Activated naive CD8-positive, alpha-beta T cell treated with anti-CD3 and anti-CD28 coated beads, Interleukin-2, amount 50 U/mL, for 24 hours (primary cell): ENCODE data around the gene APOM.

Source experiments
- ATAC-seq: fragments of 150-1000 bp; cut with Tn5 transposase; one replicate; pipeline ENCODE4 v1.10.0; 2021
- DNase-seq: peaks from one replicate; pipeline ENCODE4 v3.0.0; 2021
- H3K27ac Mint-ChIP-seq: one replicate; pipeline ENCODE4 v1.8.0; 2021; ENCODE audit warnings: mild to moderate bottlenecking, mixed read lengths
- H3K27me3 Mint-ChIP-seq: one replicate; pipeline ENCODE4 v1.8.0; 2021; ENCODE audit warnings: mixed read lengths
- H3K36me3 Mint-ChIP-seq: one replicate; pipeline ENCODE4 v1.8.0; 2021; ENCODE audit warnings: low read depth, mixed read lengths
- H3K4me1 Mint-ChIP-seq: one replicate; pipeline ENCODE4 v1.8.0; 2021; ENCODE audit warnings: mixed read lengths
- H3K4me3 Mint-ChIP-seq: one replicate; pipeline ENCODE4 v1.8.0; 2021; ENCODE audit warnings: mild to moderate bottlenecking, moderate library complexity, mixed read lengths
- H3K9me3 Mint-ChIP-seq: one replicate; pipeline ENCODE4 v1.8.0; 2021; ENCODE audit warnings: mixed read lengths

APOM gene

GRCh38 chr6:31676322-31676903, 20.7 kb downstream of the APOM start:
- H3K9me3 Mint-ChIP-seq: no peaks in the 10 kb centered on the region
- H3K36me3 Mint-ChIP-seq: peaks cover 18% of the 10 kb centered on the region
- no peak overlapping the region for H3K4me3 Mint-ChIP-seq
- DNase-seq: no peak
- H3K27ac Mint-ChIP-seq: no peak overlapping the region
- H3K27me3 Mint-ChIP-seq: no peaks in the 10 kb centered on the region
- H3K4me1 Mint-ChIP-seq: peaks cover 15% of the 10 kb centered on the region
- no peak for ATAC-seq

GRCh38 chr6:31676904-31677303, 21.2 kb downstream of the APOM start:
- H3K27ac Mint-ChIP-seq: no peak overlapping the region

GRCh38 chr6:31677955-31678354, 22.3 kb downstream of the APOM start:
- Mint-ChIP-seq H3K4me3 (no peak overlapping the region), H3K27ac (no peak overlapping the region), H3K9me3 (no peaks in the 10 kb centered on the region), H3K4me1 (peaks cover 21% of the 10 kb centered on the region), H3K27me3 (no peaks in the 10 kb centered on the region), H3K36me3 (peaks cover 8% of the 10 kb centered on the region)
- DNase-seq (no peak), ATAC-seq (no peak)

More at GRCh38 chr6:31676904-31677303, 21.2 kb downstream of the APOM start:
- Mint-ChIP-seq H3K4me1 (peaks cover 20% of the 10 kb centered on the region), H3K9me3 (no peaks in the 10 kb centered on the region), H3K36me3 (peaks cover 15% of the 10 kb centered on the region), H3K27me3 (no peaks in the 10 kb centered on the region), H3K4me3 (no peak overlapping the region)
- ATAC-seq (no peak), DNase-seq (no peak)

GRCh38 chr6:31680226-31681134, 24.8 kb downstream of the APOM start, which contains the start of gene LY6G5C:
Gene LY6G5C, minus strand, starts transcription at chr6:31681067. Its CDS starts 694 bp downstream, at chr6:31680373.
- Mint-ChIP-seq H3K9me3 (no peaks in the 10 kb centered on the region), H3K4me1 (peaks cover 21% of the 10 kb centered on the region), H3K36me3 (no peaks in the 10 kb centered on the region), H3K27me3 (no peaks in the 10 kb centered on the region), H3K4me3 (peak within 1 kb of the TSS; percentile 77), H3K27ac (peak within 1 kb of the TSS; percentile 63)
- DNase-seq: peak; percentile 70
- peak; percentile 48 for ATAC-seq

- Mint-ChIP-seq H3K27me3 (no peaks in the 10 kb centered on the region), H3K4me1 (peaks cover 21% of the 10 kb centered on the region), H3K4me3 (peak overlapping the region; percentile 77), H3K27ac (peak overlapping the region; percentile 29), H3K36me3 (peaks cover under 1% of the 10 kb centered on the region), H3K9me3 (no peaks in the 10 kb centered on the region)
- ATAC-seq (peak; percentile 73), DNase-seq (peak; percentile 55)
Measured at GRCh38 chr6:31681135-31681671, 25.5 kb downstream of the APOM start.

GRCh38 chr6:31683591-31683990, 27.9 kb downstream of the APOM start:
- Mint-ChIP-seq H3K4me3 (no peak overlapping the region), H3K9me3 (no peaks in the 10 kb centered on the region), H3K27ac (no peak overlapping the region), H3K36me3 (peaks cover 11% of the 10 kb centered on the region), H3K27me3 (no peaks in the 10 kb centered on the region), H3K4me1 (peaks cover 21% of the 10 kb centered on the region)
- ATAC-seq: no peak
- no peak for DNase-seq

- Mint-ChIP-seq H3K36me3 (peaks cover 11% of the 10 kb centered on the region), H3K4me1 (peaks cover 15% of the 10 kb centered on the region), H3K27ac (peak overlapping the region; percentile 2), H3K4me3 (no peak overlapping the region), H3K9me3 (no peaks in the 10 kb centered on the region), H3K27me3 (no peaks in the 10 kb centered on the region)
- ATAC-seq (no peak), DNase-seq (no peak)
Measured at GRCh38 chr6:31686483-31686882, 30.8 kb downstream of the APOM start.

GRCh38 chr6:31687321-31687720, 31.6 kb downstream of the APOM start:
- DNase-seq: no peak
- Mint-ChIP-seq H3K27me3 (no peaks in the 10 kb centered on the region), H3K36me3 (peaks cover 11% of the 10 kb centered on the region), H3K4me3 (no peak overlapping the region), H3K4me1 (peaks cover 10% of the 10 kb centered on the region), H3K27ac (no peak overlapping the region), H3K9me3 (no peaks in the 10 kb centered on the region)
- no peak for ATAC-seq

- no peak for DNase-seq
- no peaks in the 10 kb centered on the region for H3K27me3 Mint-ChIP-seq
- no peak for ATAC-seq
- no peak overlapping the region for H3K27ac Mint-ChIP-seq
- peaks cover 11% of the 10 kb centered on the region for H3K36me3 Mint-ChIP-seq
- H3K9me3 Mint-ChIP-seq: no peaks in the 10 kb centered on the region
- H3K4me3 Mint-ChIP-seq: no peak overlapping the region
- H3K4me1 Mint-ChIP-seq: peaks cover 10% of the 10 kb centered on the region
Measured at GRCh38 chr6:31687860-31688693, 32.4 kb downstream of the APOM start.

- Mint-ChIP-seq H3K9me3 (no peaks in the 10 kb centered on the region), H3K36me3 (peaks cover 11% of the 10 kb centered on the region), H3K4me3 (no peak overlapping the region), H3K4me1 (peaks cover 10% of the 10 kb centered on the region), H3K27me3 (no peaks in the 10 kb centered on the region), H3K27ac (peak overlapping the region; percentile 59)
- no peak for ATAC-seq
- DNase-seq: no peak
Measured at GRCh38 chr6:31689249-31690110, 33.8 kb downstream of the APOM start.

- DNase-seq (no peak), ATAC-seq (peak; percentile 44)
- peaks cover 15% of the 10 kb centered on the region for H3K36me3 Mint-ChIP-seq
- H3K9me3 Mint-ChIP-seq: no peaks in the 10 kb centered on the region
- H3K4me1 Mint-ChIP-seq: peaks cover 10% of the 10 kb centered on the region
- peak overlapping the region; percentile 59 for H3K27ac Mint-ChIP-seq
- H3K4me3 Mint-ChIP-seq: no peak overlapping the region
- no peaks in the 10 kb centered on the region for H3K27me3 Mint-ChIP-seq
Measured at GRCh38 chr6:31690231-31691077, 34.8 kb downstream of the APOM start.

GRCh38 chr6:31691078-31691463, 35.4 kb downstream of the APOM start:
- no peak overlapping the region for H3K4me3 Mint-ChIP-seq
- no peaks in the 10 kb centered on the region for H3K27me3 Mint-ChIP-seq
- H3K36me3 Mint-ChIP-seq: peaks cover 18% of the 10 kb centered on the region
- no peak overlapping the region for H3K27ac Mint-ChIP-seq
- ATAC-seq (no peak), DNase-seq (no peak)
- H3K9me3 Mint-ChIP-seq: no peaks in the 10 kb centered on the region
- H3K4me1 Mint-ChIP-seq: peaks cover 10% of the 10 kb centered on the region

GRCh38 chr6:31691564-31692108, 35.9 kb downstream of the APOM start:
- H3K27me3 Mint-ChIP-seq: no peaks in the 10 kb centered on the region
- peaks cover 10% of the 10 kb centered on the region for H3K4me1 Mint-ChIP-seq
- no peak for ATAC-seq

More at GRCh38 chr6:31691564-31692108, 35.9 kb downstream of the APOM start:
- no peaks in the 10 kb centered on the region for H3K9me3 Mint-ChIP-seq
- H3K36me3 Mint-ChIP-seq: peaks cover 19% of the 10 kb centered on the region
- no peak for DNase-seq
- no peak overlapping the region for H3K4me3 Mint-ChIP-seq
- no peak overlapping the region for H3K27ac Mint-ChIP-seq
